ENCODE results near the gene KCND1.
"Not testable (repeated sequence)": the region's sequence is repeated elsewhere in the genome, so short reads cannot be mapped to it uniquely, and the experiment has no call there.

KCND1 gene

GRCh38 chrX:48971249-48972219 lies at the start of gene KCND1:
Gene KCND1, minus strand, starts transcription at chrX:48971844. Its CDS starts 1,573 bp downstream, at chrX:48970271.
- no peak for DNase-seq (ENCODE audit: low read depth in 4 of 4, low spot score in 1 of 4)

GRCh38 chrX:49019599-49020249 lies 48.1 kb upstream of the KCND1 start:
- no peak for DNase-seq (ENCODE audit: low read depth in 4 of 4, low spot score in 1 of 4)

- DNase-seq (ENCODE audit: low read depth in 4 of 4, low spot score in 1 of 4): no peak
These were observed 47.4 kb upstream of the KCND1 start for GRCh38 chrX:49019050-49019449.

- DNase-seq (ENCODE audit: low read depth in 4 of 4, low spot score in 1 of 4): no peak
These were observed 32.1 kb upstream of the KCND1 start for GRCh38 chrX:49003696-49004095.

- peak; percentile 44 to 54 (median 47) for DNase-seq (ENCODE audit: low read depth in 4 of 4, low spot score in 1 of 4)
These were observed 30.7 kb upstream of the KCND1 start, which contains the start of gene GRIPAP1 for GRCh38 chrX:49002091-49002935. Gene GRIPAP1, minus strand, starts transcription at chrX:49002264. Its CDS starts 35 bp downstream, at chrX:49002229.

GRCh38 chrX:49001521-49002090 lies 30.0 kb upstream of the KCND1 start:
- peak in 3 of 4 experiments; percentile 9 to 11 (median 10) for DNase-seq (ENCODE audit: low read depth in 4 of 4, low spot score in 1 of 4)

GRCh38 chrX:49000636-49001035 lies 29.0 kb upstream of the KCND1 start:
- no peak for DNase-seq (ENCODE audit: low read depth in 4 of 4, low spot score in 1 of 4)

- no peak for DNase-seq (ENCODE audit: low read depth in 4 of 4, low spot score in 1 of 4)
These were observed 27.4 kb upstream of the KCND1 start for GRCh38 chrX:48999030-48999429.

- DNase-seq (ENCODE audit: low read depth in 4 of 4, low spot score in 1 of 4): no peak
These were observed 26.7 kb upstream of the KCND1 start for GRCh38 chrX:48998391-48998790.

GRCh38 chrX:48997865-48998264 lies 26.2 kb upstream of the KCND1 start:
- DNase-seq (ENCODE audit: low read depth in 4 of 4, low spot score in 1 of 4): no peak

GRCh38 chrX:48997455-48997854 lies 25.8 kb upstream of the KCND1 start:
- DNase-seq (ENCODE audit: low read depth in 4 of 4, low spot score in 1 of 4): no peak

GRCh38 chrX:48996969-48997368 lies 25.3 kb upstream of the KCND1 start:
- DNase-seq (ENCODE audit: low read depth in 4 of 4, low spot score in 1 of 4): no peak

GRCh38 chrX:48992341-48992740 lies 20.7 kb upstream of the KCND1 start:
- DNase-seq (ENCODE audit: low read depth in 4 of 4, low spot score in 1 of 4): no peak

- no peak for DNase-seq (ENCODE audit: low read depth in 4 of 4, low spot score in 1 of 4)
These were observed 17.8 kb upstream of the KCND1 start for GRCh38 chrX:48989483-48989882.

- no peak for DNase-seq (ENCODE audit: low read depth in 4 of 4, low spot score in 1 of 4)
These were observed 12.3 kb upstream of the KCND1 start for GRCh38 chrX:48983896-48984295.

- no peak for DNase-seq (ENCODE audit: low read depth in 4 of 4, low spot score in 1 of 4)
These were observed 11.4 kb upstream of the KCND1 start for GRCh38 chrX:48983081-48983480.

- DNase-seq (ENCODE audit: low read depth in 4 of 4, low spot score in 1 of 4): no peak
These were observed 9.5 kb upstream of the KCND1 start for GRCh38 chrX:48981178-48981577.

GRCh38 chrX:48980341-48980740 lies 8.7 kb upstream of the KCND1 start:
- DNase-seq (ENCODE audit: low read depth in 4 of 4, low spot score in 1 of 4): not testable (repeated sequence)

- DNase-seq (ENCODE audit: low read depth in 4 of 4, low spot score in 1 of 4): no peak
These were observed 6.6 kb upstream of the KCND1 start for GRCh38 chrX:48978226-48978625.

GRCh38 chrX:48976086-48976485 lies 4.4 kb upstream of the KCND1 start:
- no peak for DNase-seq (ENCODE audit: low read depth in 4 of 4, low spot score in 1 of 4)

GRCh38 chrX:48975541-48975940 lies 3.9 kb upstream of the KCND1 start:
- no peak for DNase-seq (ENCODE audit: low read depth in 4 of 4, low spot score in 1 of 4)

Data from stimulated activated CD4-positive, alpha-beta T cell treated with anti-CD3 and anti-CD28 coated beads, Interleukin-1b, Interleukin-23, amount 100 ng/mL, for 24 hours (primary cell).